Activated CD4-positive, alpha-beta T cell treated with anti-CD3 and anti-CD28 coated beads, Interleukin-2, Interleukin-4, amounts not matched to agents 100 ng/mL and 50 ng/mL, durations not matched to agents 16 hours and 8 hours (primary cell): ENCODE data around the gene M6PR.
A peak's percentile ranks its signal among the peaks of the same experiment; 100 is the strongest.

Source experiments
- DNase-seq: peaks from one replicate; pipeline ENCODE4 v3.0.0-alpha.2; 2020; ENCODE audit warnings: low spot score

Gene M6PR

GRCh38 chr12:8949342-8950220, at the start of gene M6PR:
Gene M6PR (minus strand): TSS chr12:8949645. CDS start chr12:8946404, 3,241 bp downstream.
- peak; percentile 96 for DNase-seq

GRCh38 chr12:8996682-8997405, 47.4 kb upstream of the M6PR start:
- peak; percentile 84 for DNase-seq

- DNase-seq = no peak
Observed at GRCh38 chr12:8995021-8995775, 45.8 kb upstream of the M6PR start.

- no peak for DNase-seq
Observed at GRCh38 chr12:8993827-8994226, 44.4 kb upstream of the M6PR start.

GRCh38 chr12:8991371-8992345, 42.2 kb upstream of the M6PR start:
- no peak for DNase-seq

GRCh38 chr12:8989413-8989812, 40.0 kb upstream of the M6PR start, which contains the start of gene KLRG1:
Gene KLRG1 (plus strand): TSS chr12:8989546. CDS start chr12:8989636, 90 bp downstream.
- no peak for DNase-seq

- DNase-seq = peak; percentile 30
Observed at GRCh38 chr12:8987685-8988084, 38.2 kb upstream of the M6PR start.

GRCh38 chr12:8987163-8987562, 37.7 kb upstream of the M6PR start:
- DNase-seq = no peak

GRCh38 chr12:8985213-8985754, 35.8 kb upstream of the M6PR start:
- no peak for DNase-seq

GRCh38 chr12:8980137-8980536, 30.7 kb upstream of the M6PR start:
- no peak for DNase-seq

- no peak for DNase-seq
Observed at GRCh38 chr12:8970432-8970831, 21.0 kb upstream of the M6PR start.

- no peak for DNase-seq
Observed at GRCh38 chr12:8969861-8970411, 20.5 kb upstream of the M6PR start.

- no peak for DNase-seq
Observed at GRCh38 chr12:8968761-8969160, 19.3 kb upstream of the M6PR start.

GRCh38 chr12:8960176-8960575, 10.7 kb upstream of the M6PR start:
- no peak for DNase-seq

- no peak for DNase-seq
Observed at GRCh38 chr12:8958066-8958465, 8.6 kb upstream of the M6PR start.

GRCh38 chr12:8957561-8957960, 8.1 kb upstream of the M6PR start:
- no peak for DNase-seq

GRCh38 chr12:8956772-8957171, 7.3 kb upstream of the M6PR start:
- no peak for DNase-seq

- no peak for DNase-seq
Observed at GRCh38 chr12:8956073-8956472, 6.6 kb upstream of the M6PR start.

- no peak for DNase-seq
Observed at GRCh38 chr12:8953773-8954402, 4.4 kb upstream of the M6PR start.

- DNase-seq = no peak
Observed at GRCh38 chr12:8951744-8952143, 2.3 kb upstream of the M6PR start.
